Ascending aorta (tissue), 2 donors: ENCODE results near the gene COPRS. TPM values are rescaled to one million over a fixed set of nuclear protein-coding genes. Genes with fewer than 3 reads are reported as not detected.

ENCODE experiments used
- DNase-seq, 2 donors: peaks; one replicate each; pipeline ENCODE4 v3.0.0-alpha.2; 2019; ENCODE audit warnings: low spot score in 2 of 2
- H3K27ac ChIP-seq, 2 donors: fragments of 200-600 bp; sonication (generic); one replicate each; pipeline ENCODE4 v1.5.1; 2016 to 2017; ENCODE audit warnings: mild to moderate bottlenecking in 1 of 2
- H3K27me3 ChIP-seq: fragments of 200-600 bp; sonication (generic); one replicate; pipeline ENCODE4 v1.5.1; 2017
- H3K36me3 ChIP-seq, 2 donors: fragments of 200-600 bp; sonication (generic); one replicate each; pipeline ENCODE4 v1.5.1; 2016
- H3K4me1 ChIP-seq, 2 donors: fragments of 200-600 bp; sonication (generic); one replicate each; pipeline ENCODE4 v1.5.1; 2016 to 2017; ENCODE audit warnings: mild to moderate bottlenecking in 1 of 2
- H3K4me3 ChIP-seq, 2 donors: fragments of 200-600 bp; sonication (generic); one replicate each; pipeline ENCODE4 v1.5.1; 2016 to 2017; ENCODE audit warnings: mild to moderate bottlenecking in 1 of 2
- H3K9me3 ChIP-seq, 2 donors: fragments of 200-600 bp; sonication (generic); one replicate each; pipeline ENCODE4 v1.5.1; 2016
- CTCF ChIP-seq, 3 experiments: fragments of 200-600 bp in 2 of 3; fragments of 450-650 bp in 1 of 3; sonication (generic) in 2 of 3; IDR thresholded peaks; one replicate each; pipeline ENCODE4 v1.5.1; 2016 to 2019; ENCODE audit warnings: antibody characterized with exemption in 3 of 3, mild to moderate bottlenecking in 1 of 3, moderate library complexity in 1 of 3
- intact Hi-C: fragments of 100-400 bp; cut with DNase I; formaldehyde crosslinking; loops from one replicate; pipeline ENCODE4 v1.15.1; 2023
- total RNA-seq: library from RNA; depleted of rRNA; stranded (reverse); fragments of >200 nt; gene quantifications from one replicate; pipeline ENCODE4 v1.1.0, GENCODE V29; 2016

The COPRS gene
- 92.1 TPM for total RNA-seq

- peak within 1 kb of the TSS; percentile 91 to 97 for H3K4me3 ChIP-seq
- DNase-seq: peak; percentile 53 to 93
- H3K9me3 ChIP-seq: no peaks in the 10 kb centered on the region
- intact Hi-C loops: loop anchor here (1.0 to 5.0 kb wide), 6 partner anchors 16 to 422 kb away; partner anchors contain the start of gene UTP6
- H3K27me3 ChIP-seq: no peaks in the 10 kb centered on the region
- H3K27ac ChIP-seq: peak within 1 kb of the TSS; percentile 70 to 92
- peak in 1 of 3 experiments; percentile 47 for TF ChIP-seq CTCF (IDR thresholded peaks at IDR 0.05)
- peaks cover 17 to 30% of the 10 kb centered on the region in 2 donors for H3K36me3 ChIP-seq
- H3K4me1 ChIP-seq: peaks cover 8 to 17% of the 10 kb centered on the region in 2 donors
These were observed at the start of gene COPRS for GRCh38 chr17:31858642-31859486. Gene COPRS, minus strand, starts transcription at chr17:31859244. Its CDS starts 45 bp downstream, at chr17:31859199.

- H3K27ac ChIP-seq: peak overlapping the region in 1 of 2 donors; percentile 11
- H3K36me3 ChIP-seq: no peaks in the 10 kb centered on the region
- H3K27me3 ChIP-seq: no peaks in the 10 kb centered on the region
- peaks cover 0 to 11% of the 10 kb centered on the region in 2 donors for H3K4me1 ChIP-seq
- no peak overlapping the region for H3K4me3 ChIP-seq
- no peak for TF ChIP-seq CTCF (IDR thresholded peaks at IDR 0.05)
- no peaks in the 10 kb centered on the region for H3K9me3 ChIP-seq
- intact Hi-C loops: no loop called here
- no peak for DNase-seq
These were observed 49.3 kb upstream of the COPRS start for GRCh38 chr17:31908386-31908785.

- DNase-seq: peak in 1 of 2 donors; percentile 70
- Histone ChIP-seq H3K4me3 (peak overlapping the region in 1 of 2 donors; percentile 2), H3K9me3 (no peaks in the 10 kb centered on the region), H3K36me3 (no peaks in the 10 kb centered on the region), H3K27me3 (no peaks in the 10 kb centered on the region), H3K4me1 (peaks cover 0 to 11% of the 10 kb centered on the region in 2 donors), H3K27ac (peak overlapping the region; percentile 11 to 12)
- TF ChIP-seq CTCF (IDR thresholded peaks at IDR 0.05): no peak
- intact Hi-C loops: no loop called here
These were observed 48.4 kb upstream of the COPRS start for GRCh38 chr17:31907342-31907962.

GRCh38 chr17:31903401-31903800, 44.4 kb upstream of the COPRS start:
- intact Hi-C loops: no loop called here
- DNase-seq: no peak

GRCh38 chr17:31902693-31903092, 43.6 kb upstream of the COPRS start:
- Histone ChIP-seq H3K9me3 (no peaks in the 10 kb centered on the region), H3K4me3 (no peak overlapping the region), H3K4me1 (peaks cover 4 to 12% of the 10 kb centered on the region in 2 donors), H3K36me3 (peaks cover 9 to 16% of the 10 kb centered on the region in 2 donors), H3K27ac (no peak overlapping the region), H3K27me3 (no peaks in the 10 kb centered on the region)
- DNase-seq: no peak
- no peak for TF ChIP-seq CTCF (IDR thresholded peaks at IDR 0.05)
- intact Hi-C loops: no loop called here

More at GRCh38 chr17:31903401-31903800, 44.4 kb upstream of the COPRS start:
- H3K9me3 ChIP-seq: no peaks in the 10 kb centered on the region
- H3K4me1 ChIP-seq: peaks cover 4 to 19% of the 10 kb centered on the region in 2 donors
- no peaks in the 10 kb centered on the region for H3K27me3 ChIP-seq
- no peak for TF ChIP-seq CTCF (IDR thresholded peaks at IDR 0.05)
- H3K36me3 ChIP-seq: peaks cover 9% of the 10 kb centered on the region in 2 donors
- H3K27ac ChIP-seq: no peak overlapping the region
- no peak overlapping the region for H3K4me3 ChIP-seq
